Measurements from ENCODE around the gene PTTG1IP.

PTTG1IP gene

GRCh38 chr21:44900559-44901251 is 27.2 kb upstream of the PTTG1IP start:
- Histone ChIP-seq H3K9me3 (ENCODE audit: control insufficient read depth, insufficient read depth, low read length) (peaks cover 11% of the 10 kb centered on the region), H3K9me2 (replicated peaks; ENCODE audit: control insufficient read depth, low read length) (no peaks in the 10 kb centered on the region), H3K36me3 (ENCODE audit: control insufficient read depth, low read length) (no peaks in the 10 kb centered on the region), H3F3A (ENCODE audit: control insufficient read depth, insufficient read depth) (no peaks in the 10 kb centered on the region), H3K27me3 (ENCODE audit: control insufficient read depth, low read length) (no peaks in the 10 kb centered on the region), H3K4me1 (ENCODE audit: control insufficient read depth, low read length) (no peaks in the 10 kb centered on the region), H3K4me3 (ENCODE audit: low read length) (no peak overlapping the region), H4K20me1 (ENCODE audit: control insufficient read depth, insufficient read depth, low read depth, low read length) (no peaks in the 10 kb centered on the region), H3K79me2 (ENCODE audit: control insufficient read depth, low read length) (no peaks in the 10 kb centered on the region), H3K27ac (ENCODE audit: low read depth, low read length) (no peak overlapping the region), H3K4me2 (ENCODE audit: low read length) (no peak overlapping the region)
- no peak for TF ChIP-seq EZH2phosphoT487 (IDR thresholded peaks at IDR 0.05; ENCODE audit: borderline replicate concordance, low read length)
- TF ChIP-seq, protein P1, sequence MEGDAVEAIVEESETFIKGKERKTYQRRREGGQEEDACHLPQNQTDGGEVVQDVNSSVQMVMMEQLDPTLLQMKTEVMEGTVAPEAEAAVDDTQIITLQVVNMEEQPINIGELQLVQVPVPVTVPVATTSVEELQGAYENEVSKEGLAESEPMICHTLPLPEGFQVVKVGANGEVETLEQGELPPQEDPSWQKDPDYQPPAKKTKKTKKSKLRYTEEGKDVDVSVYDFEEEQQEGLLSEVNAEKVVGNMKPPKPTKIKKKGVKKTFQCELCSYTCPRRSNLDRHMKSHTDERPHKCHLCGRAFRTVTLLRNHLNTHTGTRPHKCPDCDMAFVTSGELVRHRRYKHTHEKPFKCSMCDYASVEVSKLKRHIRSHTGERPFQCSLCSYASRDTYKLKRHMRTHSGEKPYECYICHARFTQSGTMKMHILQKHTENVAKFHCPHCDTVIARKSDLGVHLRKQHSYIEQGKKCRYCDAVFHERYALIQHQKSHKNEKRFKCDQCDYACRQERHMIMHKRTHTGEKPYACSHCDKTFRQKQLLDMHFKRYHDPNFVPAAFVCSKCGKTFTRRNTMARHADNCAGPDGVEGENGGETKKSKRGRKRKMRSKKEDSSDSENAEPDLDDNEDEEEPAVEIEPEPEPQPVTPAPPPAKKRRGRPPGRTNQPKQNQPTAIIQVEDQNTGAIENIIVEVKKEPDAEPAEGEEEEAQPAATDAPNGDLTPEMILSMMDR (IDR thresholded peaks at IDR 0.05; ENCODE audit: low read depth, low read length, poor library complexity, severe bottlenecking), result no peak

- Histone ChIP-seq H3K27ac (ENCODE audit: low read depth, low read length) (no peak overlapping the region), H3K9me3 (ENCODE audit: control insufficient read depth, insufficient read depth, low read length) (peaks cover 11% of the 10 kb centered on the region), H3F3A (ENCODE audit: control insufficient read depth, insufficient read depth) (no peaks in the 10 kb centered on the region), H3K9me2 (replicated peaks; ENCODE audit: control insufficient read depth, low read length) (no peaks in the 10 kb centered on the region), H4K20me1 (ENCODE audit: control insufficient read depth, insufficient read depth, low read depth, low read length) (no peaks in the 10 kb centered on the region), H3K36me3 (ENCODE audit: control insufficient read depth, low read length) (no peaks in the 10 kb centered on the region), H3K4me3 (ENCODE audit: low read length) (no peak overlapping the region), H3K4me2 (ENCODE audit: low read length) (no peak overlapping the region), H3K4me1 (ENCODE audit: control insufficient read depth, low read length) (no peaks in the 10 kb centered on the region), H3K27me3 (ENCODE audit: control insufficient read depth, low read length) (peaks cover 2% of the 10 kb centered on the region; the same call in 1 of the 2 replicates), H3K79me2 (ENCODE audit: control insufficient read depth, low read length) (no peaks in the 10 kb centered on the region)
- TF ChIP-seq, protein P1 (IDR thresholded peaks at IDR 0.05; ENCODE audit: low read depth, low read length, poor library complexity, severe bottlenecking), result no peak
Observed at GRCh38 chr21:44899768-44900558, 26.5 kb upstream of the PTTG1IP start.

- Histone ChIP-seq H3K4me3 (ENCODE audit: low read length) (no peak overlapping the region), H3K4me1 (ENCODE audit: control insufficient read depth, low read length) (no peaks in the 10 kb centered on the region), H3K27ac (ENCODE audit: low read depth, low read length) (no peak overlapping the region), H3K79me2 (ENCODE audit: control insufficient read depth, low read length) (no peaks in the 10 kb centered on the region), H3K4me2 (ENCODE audit: low read length) (no peak overlapping the region), H3K9me2 (replicated peaks; ENCODE audit: control insufficient read depth, low read length) (no peaks in the 10 kb centered on the region), H3F3A (ENCODE audit: control insufficient read depth, insufficient read depth) (no peaks in the 10 kb centered on the region), H4K20me1 (ENCODE audit: control insufficient read depth, insufficient read depth, low read depth, low read length) (no peaks in the 10 kb centered on the region), H3K36me3 (ENCODE audit: control insufficient read depth, low read length) (no peaks in the 10 kb centered on the region), H3K27me3 (ENCODE audit: control insufficient read depth, low read length) (peaks cover 7% of the 10 kb centered on the region; the same call in 1 of the 2 replicates), H3K9me3 (ENCODE audit: control insufficient read depth, insufficient read depth, low read length) (peaks cover 11% of the 10 kb centered on the region)
- no peak for TF ChIP-seq EZH2phosphoT487 (IDR thresholded peaks at IDR 0.05; ENCODE audit: borderline replicate concordance, low read length)
Observed at GRCh38 chr21:44898851-44899767, 25.6 kb upstream of the PTTG1IP start.
